CMK (cell line): Measurements from ENCODE around the gene PRKAG2.
"Not testable (repeated sequence)": the region's sequence is repeated elsewhere in the genome, so short reads cannot be mapped to it uniquely, and the experiment has no call there.

Experiments used
- DNase-seq: peaks from one replicate; pipeline ENCODE4 v3.0.0-alpha.2; 2010; ENCODE audit warnings: low read depth

The PRKAG2 gene

GRCh38 chr7:151801291-151801690 lies 75.6 kb downstream of the PRKAG2 start:
- no peak for DNase-seq

- DNase-seq: no peak
These were observed 76.1 kb downstream of the PRKAG2 start for GRCh38 chr7:151800861-151801260.

GRCh38 chr7:151800391-151800790 lies 76.5 kb downstream of the PRKAG2 start:
- DNase-seq: no peak

- DNase-seq: no peak
These were observed 77.4 kb downstream of the PRKAG2 start for GRCh38 chr7:151799506-151799905.

DNA sequence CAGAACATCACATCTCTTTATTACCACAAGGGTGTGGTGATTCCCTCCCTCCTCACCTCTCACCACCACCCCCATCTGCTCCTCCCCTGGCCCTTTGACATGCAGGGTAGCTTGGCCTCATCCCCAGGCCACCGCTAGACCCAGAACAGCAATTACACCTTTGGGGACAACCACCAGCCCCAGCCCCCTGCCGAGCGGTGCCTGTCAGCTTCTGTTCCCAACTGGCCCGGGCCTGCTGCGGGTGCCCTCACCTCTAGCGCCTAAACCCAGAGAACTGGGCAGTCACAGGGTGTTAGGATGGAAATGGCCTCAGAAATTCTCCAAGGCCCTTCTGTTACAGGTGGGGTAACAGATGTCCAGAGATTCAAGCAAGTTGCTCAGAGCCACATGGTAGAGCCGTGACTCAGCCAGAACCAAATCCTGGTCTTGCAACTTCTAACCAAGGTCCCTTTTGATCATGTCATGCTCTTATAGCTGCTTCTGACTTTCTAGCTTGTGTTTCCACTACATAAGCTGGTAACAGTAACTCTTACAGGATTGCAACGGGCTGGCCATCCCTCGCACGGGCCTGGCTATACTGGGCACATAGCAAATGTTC lies 78.0 kb downstream of the PRKAG2 start:
- DNase-seq: no peak

DNA sequence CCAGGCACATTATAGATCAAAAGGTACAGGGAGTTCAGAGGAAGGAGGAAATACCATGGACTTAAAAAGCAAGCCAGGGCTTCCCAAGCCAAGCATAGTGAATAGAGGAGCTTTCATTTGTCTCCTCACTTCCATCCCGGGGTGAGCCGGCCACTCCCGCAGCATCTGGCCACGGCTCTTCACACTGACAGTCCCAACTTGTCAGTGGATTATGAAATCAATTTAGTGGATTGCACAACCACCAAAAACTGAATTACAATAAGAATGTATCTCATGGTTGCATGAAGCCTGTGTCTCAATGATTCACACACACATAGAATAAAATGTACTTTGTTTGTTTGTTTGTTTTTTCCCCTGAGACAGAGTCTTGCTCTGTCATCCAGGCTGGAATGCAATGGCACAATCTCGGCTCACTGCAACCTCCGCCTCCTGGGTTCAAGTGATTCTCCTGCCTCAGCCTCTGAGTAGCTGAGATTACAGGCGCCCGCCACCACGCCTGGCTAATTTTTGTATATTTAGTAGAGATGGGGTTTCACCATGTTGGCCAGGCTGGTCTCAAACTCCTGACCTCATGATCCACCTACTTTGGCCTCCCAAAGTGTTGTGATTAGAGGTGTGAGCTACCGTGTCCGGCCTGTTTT lies 79.1 kb downstream of the PRKAG2 start:
- not testable (repeated sequence) for DNase-seq

DNA sequence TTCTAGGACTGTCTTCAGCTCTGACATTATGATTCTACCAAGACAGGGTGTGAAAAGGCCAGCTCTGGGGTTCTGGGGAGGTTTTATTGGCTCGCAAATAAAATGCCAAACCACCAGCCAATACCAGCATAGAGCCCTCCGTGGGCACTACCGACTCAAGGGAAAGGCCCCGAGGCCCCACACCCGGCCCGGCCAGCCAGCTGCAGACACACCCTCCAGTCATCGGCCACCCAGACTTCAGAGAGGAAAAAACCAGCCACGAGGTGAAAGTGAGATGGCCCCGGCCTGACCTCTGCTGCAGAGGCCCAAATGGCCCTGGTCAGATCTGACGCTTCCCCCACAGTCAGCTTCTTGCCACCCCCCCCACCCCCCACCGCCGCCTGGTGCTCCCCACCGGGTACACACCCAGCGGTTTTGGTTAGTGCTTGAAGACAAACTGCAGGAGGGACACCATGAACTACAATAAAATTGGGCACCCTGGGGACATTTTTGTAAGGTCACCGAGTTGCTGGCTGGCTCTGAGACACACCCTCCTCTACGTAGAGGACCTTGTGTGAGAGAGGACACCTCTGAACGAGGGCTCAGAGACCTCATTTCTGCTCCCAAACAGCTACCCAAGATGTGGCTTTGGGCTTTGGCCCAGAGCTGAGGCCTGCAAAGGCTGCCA lies 79.9 kb downstream of the PRKAG2 start:
- DNase-seq: no peak

DNA sequence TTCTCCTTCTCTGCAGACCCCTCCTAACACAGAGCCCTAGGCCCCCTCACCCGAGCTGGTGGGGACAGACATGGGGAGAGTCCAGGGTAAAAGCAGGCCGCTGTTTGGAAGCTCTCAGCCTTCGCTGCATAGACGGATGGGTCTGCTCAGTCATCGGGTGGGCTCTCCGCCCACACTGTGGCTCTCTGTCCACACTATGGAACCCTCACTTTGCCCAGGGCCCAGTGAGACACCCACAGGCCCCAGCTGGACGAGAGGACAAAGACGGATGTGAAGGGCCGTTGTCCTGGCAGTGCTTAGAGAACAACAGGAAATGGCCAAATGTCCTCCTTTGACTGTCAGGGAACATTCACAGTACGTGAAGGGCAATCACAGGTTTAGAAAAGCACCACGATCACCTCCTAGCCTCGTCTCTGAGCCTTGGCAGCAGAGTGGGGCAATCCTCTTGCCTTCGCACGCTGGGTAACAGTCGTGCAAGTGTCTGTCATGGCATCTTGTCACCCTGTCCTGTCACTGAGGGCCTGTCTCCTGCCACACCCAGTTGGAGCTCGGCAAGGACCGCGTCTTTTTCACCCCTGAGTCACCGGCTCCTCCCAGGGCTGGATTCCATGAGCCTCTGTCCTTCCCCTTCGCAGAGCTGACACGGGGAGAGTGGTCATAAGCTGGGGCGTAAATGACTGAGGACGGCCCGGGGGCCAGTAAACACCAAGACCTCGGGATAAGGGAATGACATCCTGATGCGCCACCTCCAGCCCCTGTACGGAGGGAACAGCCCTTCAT lies 80.6 kb downstream of the PRKAG2 start:
- no peak for DNase-seq

DNA sequence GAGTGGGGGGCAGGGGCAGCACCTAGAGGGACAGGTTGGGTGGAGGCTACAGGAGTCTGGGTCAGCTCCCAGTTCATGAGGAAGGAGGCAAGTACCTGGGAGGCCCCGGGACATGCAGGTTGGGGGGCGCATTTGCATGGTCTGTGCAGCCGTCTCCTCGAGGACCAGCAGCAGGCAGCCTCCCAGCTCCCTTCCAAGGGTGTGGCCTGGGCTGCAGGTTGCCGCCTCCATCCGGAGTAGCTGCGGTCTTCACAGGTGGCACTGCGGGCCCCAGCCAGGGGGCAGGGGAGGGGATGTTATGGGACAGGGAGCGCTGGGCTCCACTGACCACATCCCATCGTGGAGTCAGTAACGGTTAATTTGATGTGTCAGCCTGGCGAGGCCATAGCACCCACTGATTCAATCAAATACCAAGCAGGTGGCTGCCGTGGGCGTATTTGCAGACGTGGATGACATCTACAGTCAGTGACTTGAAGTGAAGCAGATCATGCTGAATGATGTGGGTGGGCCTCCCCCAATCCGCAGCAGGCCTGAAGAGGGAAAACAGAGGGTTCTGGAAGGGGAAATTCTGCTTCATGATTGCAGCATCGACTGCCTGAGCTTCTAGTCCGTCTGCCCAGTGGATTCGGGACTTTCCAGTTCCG lies 81.6 kb downstream of the PRKAG2 start:
- DNase-seq: no peak

DNA sequence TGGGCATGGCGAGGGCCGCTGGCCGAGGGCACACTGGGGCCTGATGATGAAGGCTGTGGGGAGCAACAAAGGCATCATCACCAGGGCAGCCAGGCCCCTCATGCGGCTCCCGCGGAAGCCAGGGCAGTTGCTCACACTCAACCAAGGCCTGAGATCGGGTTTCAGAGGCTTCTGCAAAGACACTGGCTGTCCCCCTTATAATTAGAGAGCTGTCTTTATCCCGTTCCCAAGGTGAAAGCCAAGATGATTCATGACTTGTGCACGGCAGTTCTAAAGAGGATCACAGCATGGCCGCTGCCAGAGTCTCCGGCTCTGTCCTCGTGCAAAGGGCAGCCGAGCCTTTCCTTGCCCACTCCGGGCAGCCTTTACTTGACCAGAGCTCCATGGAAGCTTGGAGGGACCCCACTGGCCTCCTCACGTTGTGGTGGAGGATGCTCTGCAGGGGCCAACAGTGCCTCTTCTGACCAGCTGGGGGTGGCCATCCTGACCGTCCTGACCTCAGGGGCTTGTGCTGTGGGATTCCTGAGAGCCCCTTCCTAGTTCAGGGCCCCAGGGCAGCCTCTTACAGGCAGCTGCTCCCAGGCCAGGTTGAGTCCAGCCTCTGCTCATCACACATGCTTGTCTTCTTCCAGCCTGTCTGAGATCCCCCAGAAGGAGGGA lies 82.3 kb downstream of the PRKAG2 start:
- no peak for DNase-seq

GRCh38 chr7:151793991-151794507 lies 82.9 kb downstream of the PRKAG2 start:
- no peak for DNase-seq

GRCh38 chr7:151793531-151793951 lies 83.4 kb downstream of the PRKAG2 start:
- DNase-seq: no peak

- no peak for DNase-seq
These were observed 84.3 kb downstream of the PRKAG2 start for GRCh38 chr7:151792636-151793035.

DNA sequence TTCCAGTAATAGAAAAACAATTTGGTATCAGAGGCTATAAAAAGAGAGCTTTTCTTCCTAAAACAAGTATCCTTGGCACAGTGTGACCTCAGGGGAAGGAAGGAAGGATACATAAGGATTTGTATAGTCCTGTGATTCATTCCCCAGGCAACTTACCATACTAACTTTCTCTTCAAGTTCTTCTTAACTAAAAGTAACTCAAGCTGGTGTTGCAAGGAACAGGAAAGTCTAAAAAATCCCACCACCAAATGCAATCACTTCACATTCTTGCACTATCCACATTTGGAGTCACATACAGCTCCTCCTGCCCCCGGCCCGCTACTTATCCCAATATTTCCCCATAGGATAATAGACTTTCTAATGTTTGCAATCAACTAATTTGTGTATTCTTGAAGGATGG lies 84.8 kb downstream of the PRKAG2 start:
- DNase-seq: no peak

- no peak for DNase-seq
These were observed 85.9 kb downstream of the PRKAG2 start for GRCh38 chr7:151790830-151791620.

- DNase-seq: no peak
These were observed 86.7 kb downstream of the PRKAG2 start for GRCh38 chr7:151790095-151790829.

GRCh38 chr7:151789380-151789947 lies 87.5 kb downstream of the PRKAG2 start:
- no peak for DNase-seq

- DNase-seq: no peak
These were observed 89.6 kb downstream of the PRKAG2 start for GRCh38 chr7:151787348-151787747.

- no peak for DNase-seq
These were observed 90.0 kb downstream of the PRKAG2 start for GRCh38 chr7:151786936-151787335.

- no peak for DNase-seq
These were observed 90.7 kb downstream of the PRKAG2 start for GRCh38 chr7:151786241-151786640.
